CD4-positive, alpha-beta memory T cell (primary cell): Measurements from ENCODE around the gene ACTN1. TPM values are rescaled to one million over a fixed set of nuclear protein-coding genes. Genes with fewer than 3 reads are reported as not detected.

Experiments
- CTCF ChIA-PET: fragments of 350-600 bp; sonication (Branson Sonifier 250); formaldehyde crosslinking; loops from one replicate; lab custom pipeline; 2021; ENCODE audit warnings: inconsistent platforms; ENCODE audit not compliant: partially characterized antibody; lab: Charles Lee
- POLR2A ChIA-PET: fragments of 350-600 bp; sonication (Branson Sonifier 250); formaldehyde crosslinking; loops from one replicate; lab custom pipeline; 2021; ENCODE audit not compliant: partially characterized antibody; lab: Charles Lee
- DNase-seq, 5 donors: peaks; one replicate each; pipeline versions ENCODE4 v3.0.0 to v3.0.0-alpha.2; 2020 to 2022; ENCODE audit warnings: mixed read lengths in 1 of 5
- H3K27ac ChIP-seq: one replicate; pipeline ENCODE4 v1.7.0; 2013; ENCODE audit warnings: low read depth, low read length
- H3K27me3 ChIP-seq: 2 replicates; pipeline ENCODE4 v1.7.0; 2013; ENCODE audit warnings: mild to moderate bottlenecking, low read length, moderate library complexity; ENCODE audit not compliant: insufficient read depth
- H3K36me3 ChIP-seq: 2 replicates; pipeline ENCODE4 v1.7.0; 2013; ENCODE audit warnings: mild to moderate bottlenecking, low read length, moderate library complexity; ENCODE audit not compliant: insufficient read depth
- H3K4me1 ChIP-seq: 2 replicates; pipeline ENCODE4 v1.7.0; 2013; ENCODE audit warnings: mild to moderate bottlenecking, low read length, moderate library complexity; ENCODE audit not compliant: insufficient read depth
- H3K4me3 ChIP-seq, 2 donors: one replicate each; pipeline ENCODE4 v1.7.0; 2013; ENCODE audit warnings: low read length in 2 of 2, mild to moderate bottlenecking in 1 of 2
- H3K9me3 ChIP-seq, 2 donors: one replicate each; pipeline ENCODE4 v1.7.0; 2013; ENCODE audit warnings: low read length in 2 of 2, control low read depth in 1 of 2; ENCODE audit not compliant: control insufficient read depth in 1 of 2
- H3K27ac Mint-ChIP-seq, 7 donors: one replicate each; pipeline ENCODE4 v1.8.0; 2020 to 2021; ENCODE audit warnings: mixed read lengths in 7 of 7, mild to moderate bottlenecking in 6 of 7, inconsistent platforms in 3 of 7, moderate library complexity in 3 of 7
- H3K27me3 Mint-ChIP-seq, 2 donors: one replicate each; pipeline ENCODE4 v1.8.0; 2020 to 2021; ENCODE audit warnings: mixed read lengths in 2 of 2
- H3K36me3 Mint-ChIP-seq, 2 donors: one replicate each; pipeline ENCODE4 v1.8.0; 2020 to 2021; ENCODE audit warnings: mixed read lengths in 2 of 2, inconsistent platforms in 1 of 2, mild to moderate bottlenecking in 1 of 2
- H3K4me1 Mint-ChIP-seq, 4 donors: one replicate each; pipeline ENCODE4 v1.8.0; 2020 to 2021; ENCODE audit warnings: mixed read lengths in 4 of 4, mild to moderate bottlenecking in 1 of 4
- H3K4me3 Mint-ChIP-seq, 8 donors: one replicate each; pipeline ENCODE4 v1.8.0; 2020 to 2021; ENCODE audit warnings: mixed read lengths in 8 of 8, mild to moderate bottlenecking in 7 of 8, moderate library complexity in 6 of 8, inconsistent platforms in 3 of 8
- H3K9me3 Mint-ChIP-seq, 8 donors: one replicate each; pipeline ENCODE4 v1.8.0; 2020 to 2021; ENCODE audit warnings: mixed read lengths in 8 of 8, mild to moderate bottlenecking in 5 of 8, inconsistent platforms in 3 of 8, moderate library complexity in 1 of 8
- intact Hi-C: fragments of 100-400 bp; cut with micrococcal nuclease; formaldehyde crosslinking; loops from one replicate; pipeline ENCODE4 v1.15.1; 2023
- polyA plus RNA-seq, 2 donors: library from polyadenylated mRNA; unstranded; fragments of 300-500 nt; fragmentation: Illumina TruSeq; gene quantifications; one replicate each; pipeline ENCODE4 v1.2.3, GENCODE V29; 2021
- total RNA-seq, 2 experiments: library from RNA; stranded (reverse); gene quantifications; one replicate each; pipeline ENCODE4 v1.2.3, GENCODE V29; 2021

ACTN1 gene
- total and polyA plus RNA-seq, 4 experiments from 2014 or later = 33.6 to 75.1 (median 67.0) TPM

- DNase-seq = no peak
- Mint-ChIP-seq H3K4me3 (peak overlapping the region in 1 of 8 donors; percentile 15), H3K36me3 (peaks cover 2 to 5% of the 10 kb centered on the region in 2 donors), H3K9me3 (no peaks in the 10 kb centered on the region), H3K27ac (peak overlapping the region in 4 of 7 donors; percentile 21 to 77 (median 40)), H3K27me3 (no peaks in the 10 kb centered on the region), H3K4me1 (peaks cover 22 to 74% (median 30%) of the 10 kb centered on the region in 4 donors)
- peaks cover 27% of the 10 kb centered on the region for H3K4me1 ChIP-seq
- no peaks in the 10 kb centered on the region for H3K27me3 ChIP-seq
- H3K9me3 ChIP-seq = no peaks in the 10 kb centered on the region
- H3K4me3 ChIP-seq = no peak overlapping the region
- ChIA-PET CTCF (interaction anchor here (1.1 to 1.8 kb wide), 3 partner anchors 14 to 44 kb away, joined by 3 to 4 read pairs (median 3); no protein-coding TSS in a partner anchor), POLR2A (interaction anchor here (1.0 kb wide), 1 partner anchor 23 kb away, joined by 3 read pairs; no protein-coding TSS in a partner anchor)
- intact Hi-C loops = no loop called here
- no peaks in the 10 kb centered on the region for H3K36me3 ChIP-seq
- no peak overlapping the region for H3K27ac ChIP-seq
Observed at GRCh38 chr14:68955164-68955850, 23.8 kb downstream of the ACTN1 start.

DNA sequence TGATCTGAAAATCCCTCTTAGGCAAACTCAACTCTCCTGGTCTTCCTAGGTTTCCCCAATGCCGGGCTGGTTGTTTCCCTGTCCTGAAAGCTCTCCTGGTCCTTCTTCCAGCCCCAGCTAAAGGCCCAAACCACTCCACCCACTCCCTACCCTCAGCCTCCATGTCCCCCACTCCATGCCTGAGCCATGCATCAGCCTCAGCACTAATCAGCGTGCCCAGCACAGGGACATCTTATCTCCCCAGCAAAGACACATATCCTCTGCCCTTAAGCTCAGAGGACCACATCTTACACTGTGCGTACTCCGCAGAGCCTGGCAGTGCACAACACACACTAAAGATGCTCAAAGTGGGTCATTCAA, 25.9 kb downstream of the ACTN1 start:
- Histone ChIP-seq H3K36me3 (no peaks in the 10 kb centered on the region), H3K4me3 (no peak overlapping the region), H3K27ac (no peak overlapping the region), H3K9me3 (no peaks in the 10 kb centered on the region), H3K27me3 (no peaks in the 10 kb centered on the region), H3K4me1 (peaks cover 22% of the 10 kb centered on the region)
- no peak for DNase-seq
- Mint-ChIP-seq H3K4me1 (peaks cover 18 to 75% (median 32%) of the 10 kb centered on the region in 4 donors), H3K9me3 (no peaks in the 10 kb centered on the region), H3K27ac (peak overlapping the region in 2 of 7 donors; percentile 62 to 87), H3K27me3 (no peaks in the 10 kb centered on the region), H3K36me3 (peaks cover 2 to 5% of the 10 kb centered on the region in 2 donors), H3K4me3 (peak overlapping the region in 2 of 8 donors; percentile 5 to 30)
- intact Hi-C loops = no loop called here
- POLR2A ChIA-PET = no interaction called here
- CTCF ChIA-PET = no interaction called here

GRCh38 chr14:68952531-68953195, 26.4 kb downstream of the ACTN1 start:
- Histone ChIP-seq H3K4me3 (no peak overlapping the region), H3K9me3 (no peaks in the 10 kb centered on the region), H3K4me1 (peaks cover 22% of the 10 kb centered on the region), H3K36me3 (no peaks in the 10 kb centered on the region), H3K27ac (no peak overlapping the region), H3K27me3 (no peaks in the 10 kb centered on the region)
- H3K36me3 Mint-ChIP-seq = peaks cover 2 to 5% of the 10 kb centered on the region in 2 donors
- H3K4me3 Mint-ChIP-seq = peak overlapping the region in 1 of 8 donors; percentile 5
- ChIA-PET POLR2A (no interaction called here), CTCF (interaction anchor here (1.6 kb wide), 1 partner anchor 13 kb away, joined by 4 read pairs; no protein-coding TSS in a partner anchor)
- peak overlapping the region in 3 of 7 donors; percentile 35 to 87 (median 48) for H3K27ac Mint-ChIP-seq
- intact Hi-C loops = no loop called here
- no peak for DNase-seq
- H3K27me3 Mint-ChIP-seq = no peaks in the 10 kb centered on the region
- peaks cover 18 to 79% (median 32%) of the 10 kb centered on the region in 4 donors for H3K4me1 Mint-ChIP-seq
- no peaks in the 10 kb centered on the region for H3K9me3 Mint-ChIP-seq

GRCh38 chr14:68951800-68952530, 27.1 kb downstream of the ACTN1 start:
- Mint-ChIP-seq H3K27me3 (no peaks in the 10 kb centered on the region), H3K27ac (no peak overlapping the region), H3K4me1 (peaks cover 18 to 79% (median 28%) of the 10 kb centered on the region in 4 donors), H3K4me3 (no peak overlapping the region), H3K36me3 (peaks cover 2 to 4% of the 10 kb centered on the region in 2 donors), H3K9me3 (no peaks in the 10 kb centered on the region)
- no peak overlapping the region for H3K27ac ChIP-seq
- no peak for DNase-seq
- ChIA-PET CTCF (interaction anchor here (1.6 kb wide), 1 partner anchor 12 kb away, joined by 4 read pairs; no protein-coding TSS in a partner anchor), POLR2A (interaction anchor here (0.6 kb wide), 1 partner anchor 255 kb away, joined by 3 read pairs; no protein-coding TSS in a partner anchor)
- H3K4me1 ChIP-seq = peaks cover 24% of the 10 kb centered on the region
- intact Hi-C loops = no loop called here
- H3K27me3 ChIP-seq = no peaks in the 10 kb centered on the region
- H3K4me3 ChIP-seq = no peak overlapping the region
- H3K9me3 ChIP-seq = no peaks in the 10 kb centered on the region
- H3K36me3 ChIP-seq = no peaks in the 10 kb centered on the region

GRCh38 chr14:68951035-68951797, 27.9 kb downstream of the ACTN1 start:
- no peak overlapping the region for H3K27ac Mint-ChIP-seq
- CTCF ChIA-PET = interaction anchor here (1.6 kb wide), 1 partner anchor 11 kb away, joined by 4 read pairs; no protein-coding TSS in a partner anchor

DNA sequence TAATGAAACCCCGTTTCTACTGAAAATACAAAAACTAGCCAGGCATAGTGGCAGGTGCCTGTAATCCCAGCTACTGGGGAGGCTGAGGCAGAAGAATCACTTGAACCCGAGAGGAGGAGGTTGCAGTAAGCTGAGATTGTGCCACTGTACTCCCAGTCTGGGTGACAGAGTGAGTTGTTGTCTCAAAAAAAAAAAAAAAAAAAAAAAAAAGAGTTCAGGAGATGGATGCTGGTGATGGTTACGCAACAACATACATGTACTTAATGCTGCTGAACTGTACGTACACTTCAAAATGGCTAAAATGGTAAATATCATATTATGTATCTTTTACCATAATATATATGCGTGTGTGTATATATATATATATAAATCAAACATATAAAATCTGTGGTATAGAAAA, 29.0 kb downstream of the ACTN1 start:
- peaks cover 2% of the 10 kb centered on the region in 2 donors for H3K36me3 Mint-ChIP-seq
- Histone ChIP-seq H3K9me3 (no peaks in the 10 kb centered on the region), H3K36me3 (no peaks in the 10 kb centered on the region), H3K4me1 (peaks cover 27% of the 10 kb centered on the region), H3K27ac (no peak overlapping the region), H3K4me3 (no peak overlapping the region), H3K27me3 (no peaks in the 10 kb centered on the region)
- H3K27me3 Mint-ChIP-seq = no peaks in the 10 kb centered on the region
- intact Hi-C loops = no loop called here
- peaks cover 20 to 79% (median 30%) of the 10 kb centered on the region in 4 donors for H3K4me1 Mint-ChIP-seq
- CTCF ChIA-PET = no interaction called here
- POLR2A ChIA-PET = no interaction called here
- no peaks in the 10 kb centered on the region for H3K9me3 Mint-ChIP-seq
- DNase-seq = no peak
- H3K4me3 Mint-ChIP-seq = no peak overlapping the region
- peak overlapping the region in 1 of 7 donors; percentile 47 for H3K27ac Mint-ChIP-seq

More at GRCh38 chr14:68951035-68951797, 27.9 kb downstream of the ACTN1 start:
- no peaks in the 10 kb centered on the region for H3K27me3 ChIP-seq
- POLR2A ChIA-PET = interaction anchor here (0.6 kb wide), 1 partner anchor 256 kb away, joined by 3 read pairs; no protein-coding TSS in a partner anchor
- H3K27ac ChIP-seq = no peak overlapping the region
- Mint-ChIP-seq H3K4me3 (no peak overlapping the region), H3K36me3 (peaks cover 0 to 2% of the 10 kb centered on the region in 2 donors), H3K4me1 (peaks cover 16 to 79% (median 26%) of the 10 kb centered on the region in 4 donors), H3K9me3 (no peaks in the 10 kb centered on the region), H3K27me3 (no peaks in the 10 kb centered on the region)
- intact Hi-C loops = no loop called here
- no peak for DNase-seq
- no peak overlapping the region for H3K4me3 ChIP-seq
- H3K9me3 ChIP-seq = no peaks in the 10 kb centered on the region
- H3K36me3 ChIP-seq = no peaks in the 10 kb centered on the region
- peaks cover 26% of the 10 kb centered on the region for H3K4me1 ChIP-seq
